GM12878 (cell line): ENCODE results near the gene CPHXL2. TPM values are rescaled to one million over a fixed set of nuclear protein-coding genes. Genes with fewer than 3 reads are reported as not detected.

Source experiments
- ATAC-seq: fragments of 200-7000 bp; cut with Tn5 transposase; 3 replicates; pipeline ENCODE4 v1.9.1; 2020; ENCODE audit warnings: mild to moderate bottlenecking, moderate library complexity
- BruUV-seq: library from RNA; stranded (reverse); fragments of 400-500 nt; replicated peaks from 2 replicates; lab custom pipeline; 2021; lab: Mats Ljungman, UMichigan
- CTCF ChIA-PET: fragments of 300-600 bp; sonication (Branson Sonifier 250); formaldehyde crosslinking; extraction: SDS; loops from one replicate; lab custom pipeline; 2021; ENCODE audit warnings: inconsistent platforms; lab: Yijun Ruan, JAX
- POLR2A ChIA-PET: fragments of 350-600 bp; formaldehyde crosslinking; extraction: SDS; loops from one replicate; lab custom pipeline; 2021; ENCODE audit warnings: inconsistent platforms; lab: Charles Lee
- RAD21 ChIA-PET: fragments of 300-600 bp; sonication (Branson Sonifier 250); formaldehyde crosslinking; loops from one replicate; lab custom pipeline; 2023; ENCODE audit warnings: antibody characterized with exemption; ENCODE audit not compliant: unreplicated experiment; lab: Charles Lee
- SMC1A ChIA-PET: fragments of 300-600 bp; sonication (Branson Sonifier 250); formaldehyde crosslinking; loops from one replicate; lab custom pipeline; 2023; ENCODE audit not compliant: unreplicated experiment, uncharacterized antibody; lab: Charles Lee
- DNase-seq: peaks from one replicate; pipeline ENCODE4 v3.0.0-alpha.2; 2011; ENCODE audit warnings: low read depth, low spot score
- FAIRE-seq: peaks from 3 replicates; lab custom pipeline; 2011; peaks lifted over from hg19 to GRCh38; lab: Jason Lieb, UNC
- H2AFZ ChIP-seq: 2 replicates; pipeline ENCODE4 v1.6.0; 2011; ENCODE audit warnings: low read depth, low read length, control low read depth; ENCODE audit not compliant: control insufficient read depth
- H3K27ac ChIP-seq: 2 replicates; pipeline ENCODE4 v1.5.1; 2011; ENCODE audit warnings: control low read depth; ENCODE audit not compliant: control insufficient read depth, insufficient read depth
- H3K27me3 ChIP-seq, 2 experiments: replicated peaks in 1 of 2; 2 replicates each; pipeline versions ENCODE4 v1.6.0 to v1.6.1; 2011; ENCODE audit warnings: low read length in 1 of 2; ENCODE audit not compliant: control insufficient read depth in 2 of 2, insufficient read depth in 2 of 2
- H3K36me3 ChIP-seq, 2 experiments: 2 replicates each; pipeline ENCODE4 v1.5.1; 2011; ENCODE audit warnings: low read length in 1 of 2; ENCODE audit not compliant: control insufficient read depth in 2 of 2, insufficient read depth in 2 of 2
- H3K4me1 ChIP-seq: 2 replicates; pipeline ENCODE4 v1.6.1; 2011; ENCODE audit warnings: mild to moderate bottlenecking, low read length, moderate library complexity, mixed read lengths; ENCODE audit not compliant: control insufficient read depth, insufficient read depth
- H3K4me2 ChIP-seq: 2 replicates; pipeline ENCODE4 v1.6.0; 2011; ENCODE audit warnings: control low read depth; ENCODE audit not compliant: control insufficient read depth, insufficient read depth
- H3K4me3 ChIP-seq: fragments of 200-600 bp; sonication (generic); 2 replicates; pipeline ENCODE4 v1.5.1; 2016
- H3K79me2 ChIP-seq: 2 replicates; pipeline ENCODE4 v1.6.0; 2011; ENCODE audit warnings: low read length; ENCODE audit not compliant: control insufficient read depth, insufficient read depth
- H3K9ac ChIP-seq: 2 replicates; pipeline ENCODE4 v1.8.0; 2011; ENCODE audit warnings: low read length, control low read depth, mixed read lengths; ENCODE audit not compliant: control insufficient read depth, insufficient read depth
- H3K9me3 ChIP-seq: replicated peaks from 3 replicates; pipeline ENCODE4 v1.5.1; 2011; ENCODE audit warnings: mild to moderate bottlenecking, low read length; ENCODE audit not compliant: control insufficient read depth, insufficient read depth
- H4K20me1 ChIP-seq: 2 replicates; pipeline ENCODE4 v1.6.0; 2011; ENCODE audit not compliant: control insufficient read depth, insufficient read depth
- BMI1 ChIP-seq: fragments of 450-650 bp; IDR thresholded peaks from 2 replicates; pipeline ENCODE4 v1.6.1; 2016; ENCODE audit warnings: mild to moderate bottlenecking, moderate library complexity, borderline replicate concordance
- CEBPZ ChIP-seq: fragments of 150-350 bp; IDR thresholded peaks from 2 replicates; pipeline ENCODE4 v1.6.1; 2016; ENCODE audit warnings: low read depth, low read length
- CHD1 ChIP-seq: IDR thresholded peaks from 2 replicates; pipeline ENCODE4 v1.6.1; 2012; ENCODE audit warnings: low read depth, low read length, improper control_type of control experiment
- CHD4 ChIP-seq: fragments of 200-600 bp; sonication (generic); IDR thresholded peaks from 2 replicates; pipeline ENCODE4 v1.6.1; 2016; ENCODE audit warnings: mild to moderate bottlenecking
- FOXK2 ChIP-seq: fragments of 450-650 bp; IDR thresholded peaks from 2 replicates; pipeline ENCODE4 v1.6.1; 2017; ENCODE audit warnings: mild to moderate bottlenecking, moderate library complexity
- IRF4 ChIP-seq: IDR thresholded peaks from 2 replicates; pipeline ENCODE4 v1.6.1; 2011; ENCODE audit warnings: low read depth, low read length
- KAT2A ChIP-seq: conservative IDR thresholded peaks from 2 replicates; pipeline ENCODE4 v1.6.1; 2011; ENCODE audit warnings: low read depth, low read length; ENCODE audit not compliant: control insufficient read depth
- KDM1A ChIP-seq: fragments of 200-600 bp; sonication (generic); IDR thresholded peaks from 2 replicates; pipeline ENCODE4 v1.6.1; 2016; ENCODE audit warnings: borderline replicate concordance
- POLR2AphosphoS2 ChIP-seq: IDR thresholded peaks from 2 replicates; pipeline ENCODE4 v1.6.1; 2011; ENCODE audit warnings: low read depth, mild to moderate bottlenecking, low read length, improper control_type of control experiment, moderate library complexity
- RUNX3 ChIP-seq: IDR thresholded peaks from 2 replicates; pipeline ENCODE4 v1.6.1; 2012; ENCODE audit warnings: low read length, inconsistent platforms
- SIN3A ChIP-seq: IDR thresholded peaks from 2 replicates; pipeline ENCODE4 v1.6.1; 2012; ENCODE audit warnings: low read depth, low read length, improper control_type of control experiment
- SREBF1 ChIP-seq: IDR thresholded peaks from 2 replicates; pipeline ENCODE4 v1.6.1; 2012; ENCODE audit warnings: mild to moderate bottlenecking, low read length
- SUZ12 ChIP-seq: fragments of 200-600 bp; sonication (generic); IDR thresholded peaks from one replicate; pipeline ENCODE4 v1.6.1; 2018; ENCODE audit warnings: antibody characterized with exemption, mild to moderate bottlenecking; ENCODE audit not compliant: unreplicated experiment
- TCF3 ChIP-seq: IDR thresholded peaks from 2 replicates; pipeline ENCODE4 v1.6.1; 2012; ENCODE audit warnings: low read depth, mild to moderate bottlenecking, low read length, borderline replicate concordance; ENCODE audit not compliant: insufficient read depth
- WRNIP1 ChIP-seq: IDR thresholded peaks from 2 replicates; pipeline ENCODE4 v1.6.1; 2011; ENCODE audit warnings: low read depth, low read length, improper control_type of control experiment, borderline replicate concordance
- YY1 ChIP-seq: IDR thresholded peaks from 2 replicates; pipeline ENCODE4 v1.6.1; 2011; ENCODE audit warnings: low read depth, mild to moderate bottlenecking, low read length
- ZNF384 ChIP-seq: IDR thresholded peaks from 2 replicates; pipeline ENCODE4 v1.6.1; 2012; ENCODE audit warnings: low read depth, mild to moderate bottlenecking, low read length, improper control_type of control experiment, borderline replicate concordance
- WGBS: methylation state at CpG from one replicate; pipeline ENCODE4 v1.1.6; 2016; ENCODE audit warnings: low lambda C conversion rate; ENCODE audit not compliant: insufficient replicate concordance, insufficient coverage; ENCODE audit errors: missing lambda C conversion rate; 5-methylcytosine and 5-hydroxymethylcytosine counted together
- in situ Hi-C: fragments of 300-500 bp; cut with MboI; formaldehyde crosslinking; loops from 9 replicates; pipeline ENCODE4 v1.14.3; 2018; ENCODE audit warnings: mixed read lengths
- intact Hi-C: fragments of 100-400 bp; cut with micrococcal nuclease; formaldehyde crosslinking; loops from one replicate; pipeline ENCODE4 v1.14.2; 2022; ENCODE audit not compliant: unreplicated experiment
- polyA plus RNA-seq, 11 experiments: library from polyadenylated mRNA; depleted of rRNA in 4 of 11; unstranded in 6 of 11; stranded (reverse) in 5 of 11; fragments of >200 nt; fragmentation: Nextera tagmentation in 4 of 11; fragmentation: Illumina TruSeq in 1 of 11; extraction: Ambion mirVana in 4 of 11; extraction: Trizol in 1 of 11; gene quantifications; 1 replicate in 1 of 11; 2 replicates in 10 of 11; pipeline versions ENCODE4 v1.2.1 to v1.2.3, GENCODE V29; 2011 to 2016; ENCODE audit warnings: inconsistent platforms in 2 of 11, missing spikeins in 2 of 11, low read depth in 1 of 11
- total RNA-seq, 4 experiments: library from RNA; depleted of rRNA in 3 of 4; stranded (reverse); fragments of >200 nt in 3 of 4; fragmentation: Illumina TruSeq in 1 of 4; extraction: Trizol in 1 of 4; gene quantifications; 2 replicates each; pipeline versions ENCODE4 v1.2.1 to v1.2.3, GENCODE V29; 2013 to 2021
- TF ChIP-seq, protein P1 (sequence below): fragments of 450-650 bp; IDR thresholded peaks from 2 replicates; pipeline ENCODE4 v1.6.1; 2018; ENCODE audit warnings: borderline replicate concordance, mild to moderate bottlenecking; ENCODE audit not compliant: partially characterized antibody

CPHXL2 gene
- total and polyA plus RNA-seq, 10 of the 15 experiments (the other 5 are each of a cell fraction or from before 2014, with no cell fraction given), result not detected

DNA sequence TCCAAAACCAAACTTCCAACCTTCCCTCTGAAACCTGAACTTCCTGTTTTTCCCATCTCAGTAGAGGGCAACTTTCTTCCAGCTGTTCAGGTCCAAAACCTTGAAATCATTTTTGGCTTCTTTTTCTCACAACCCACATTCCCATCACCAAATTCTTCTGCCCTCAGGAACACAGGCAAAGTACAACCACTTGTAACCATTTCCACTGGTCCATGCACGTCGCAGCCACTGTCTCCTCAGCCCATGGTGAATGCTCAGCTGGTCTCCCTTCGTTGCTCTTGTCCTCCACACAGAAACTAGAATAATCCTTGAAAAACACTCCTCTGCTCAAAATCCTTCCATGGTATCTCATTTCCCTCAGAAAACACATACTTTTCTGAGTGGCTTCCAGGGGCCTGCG, 50.0 kb downstream of the CPHXL2 start:
- Histone ChIP-seq H3K4me1 (peaks cover under 1% of the 10 kb centered on the region; the same call in 1 of the 2 replicates), H3K4me3 (no peak overlapping the region), H3K27me3 (no peaks in the 10 kb centered on the region), H2AFZ (no peak overlapping the region), H3K9ac (no peak overlapping the region), H4K20me1 (no peaks in the 10 kb centered on the region), H3K9me3 (no peaks in the 10 kb centered on the region), H3K36me3 (peaks cover 17 to 45% of the 10 kb centered on the region in 2 experiments), H3K79me2 (peaks cover 11% of the 10 kb centered on the region)
- no TSS peak for BruUV-seq
- POLR2A ChIA-PET, result no interaction called here
- no peak for ATAC-seq
- no peak for FAIRE-seq
- intact Hi-C loops, result no loop called here
- no peak for TF ChIP-seq CHD1
- no peak for TF ChIP-seq SUZ12
- TF ChIP-seq ZNF384, result no peak
- TF ChIP-seq WRNIP1, result no peak
- TF ChIP-seq, protein P1, sequence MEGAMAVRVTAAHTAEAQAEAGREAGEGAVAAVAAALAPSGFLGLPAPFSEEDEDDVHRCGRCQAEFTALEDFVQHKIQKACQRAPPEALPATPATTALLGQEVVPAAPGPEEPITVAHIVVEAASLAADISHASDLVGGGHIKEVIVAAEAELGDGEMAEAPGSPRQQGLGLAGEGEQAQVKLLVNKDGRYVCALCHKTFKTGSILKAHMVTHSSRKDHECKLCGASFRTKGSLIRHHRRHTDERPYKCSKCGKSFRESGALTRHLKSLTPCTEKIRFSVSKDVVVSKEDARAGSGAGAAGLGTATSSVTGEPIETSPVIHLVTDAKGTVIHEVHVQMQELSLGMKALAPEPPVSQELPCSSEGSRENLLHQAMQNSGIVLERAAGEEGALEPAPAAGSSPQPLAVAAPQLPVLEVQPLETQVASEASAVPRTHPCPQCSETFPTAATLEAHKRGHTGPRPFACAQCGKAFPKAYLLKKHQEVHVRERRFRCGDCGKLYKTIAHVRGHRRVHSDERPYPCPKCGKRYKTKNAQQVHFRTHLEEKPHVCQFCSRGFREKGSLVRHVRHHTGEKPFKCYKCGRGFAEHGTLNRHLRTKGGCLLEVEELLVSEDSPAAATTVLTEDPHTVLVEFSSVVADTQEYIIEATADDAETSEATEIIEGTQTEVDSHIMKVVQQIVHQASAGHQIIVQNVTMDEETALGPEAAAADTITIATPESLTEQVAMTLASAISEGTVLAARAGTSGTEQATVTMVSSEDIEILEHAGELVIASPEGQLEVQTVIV, result no peak
- TF ChIP-seq TCF3, result no peak
- no peak for TF ChIP-seq CEBPZ
- TF ChIP-seq CHD4, result no peak
- TF ChIP-seq KDM1A, result no peak
- TF ChIP-seq BMI1, result no peak
- no peak for TF ChIP-seq YY1
- TF ChIP-seq KAT2A, result no peak
- no peak for TF ChIP-seq RUNX3
- no peak for TF ChIP-seq FOXK2
- no peak for TF ChIP-seq IRF4
- no peak for TF ChIP-seq SREBF1
- no peak for TF ChIP-seq SIN3A
- TF ChIP-seq POLR2AphosphoS2, result no peak
- TF ChIP-seq, all 136 proteins: peak for 0
- ChIA-PET RAD21 (no interaction called here), CTCF (no interaction called here), SMC1A (interaction anchor here (0.6 kb wide), 1 partner anchor 106 kb away, joined by 3 read pairs; no protein-coding TSS in a partner anchor)
- WGBS, result 97% methylated on average over 4 of the region's 4 CpGs
- DNase-seq, result no peak
- in situ Hi-C loops, result loop anchor here (10.0 kb wide), 1 partner anchor 162 kb away; the partner anchor contains the start of gene TMEM170A
- H3K4me2 ChIP-seq, result no peak overlapping the region
- no peak overlapping the region for H3K27ac ChIP-seq
